OCI-LY7 (cell line): ENCODE measurements around the gene GSG1L2.

Source experiments
- CTCF ChIP-seq: fragments of 200-600 bp; sonication (generic); conservative IDR thresholded peaks from 2 replicates; pipeline ENCODE4 v1.5.1; 2014; ENCODE audit warnings: mild to moderate bottlenecking, antibody characterized with exemption, low read length, moderate library complexity, mixed read lengths
- EZH2phosphoT487 ChIP-seq: fragments of 200-600 bp; sonication (generic); IDR thresholded peaks from 2 replicates; pipeline ENCODE4 v1.6.1; 2018; ENCODE audit warnings: low read depth, borderline replicate concordance, mild to moderate bottlenecking, mixed run types, antibody characterized with exemption, low read length, moderate library complexity, mixed read lengths

DNA sequence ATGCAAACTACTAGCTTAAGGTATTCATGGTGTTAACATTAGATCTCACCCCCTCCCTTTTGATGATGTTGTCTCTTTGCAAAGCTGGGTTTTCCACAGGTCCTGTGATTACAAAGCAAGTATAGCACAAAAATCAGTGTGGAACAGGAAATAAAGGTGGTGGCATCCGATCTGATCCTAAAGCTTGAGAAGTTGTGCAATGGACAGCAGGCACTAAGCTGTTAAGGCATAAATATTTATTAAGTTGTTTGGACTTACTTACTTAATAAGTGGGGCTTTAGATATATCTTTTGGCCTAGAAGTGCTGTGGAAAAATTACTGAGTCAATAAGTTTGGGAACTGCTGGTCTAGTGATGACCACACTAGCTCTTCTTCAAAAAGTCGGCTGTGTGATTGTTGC, 8.8 kb upstream of the GSG1L2 start:
- TF ChIP-seq CTCF (no peak), EZH2phosphoT487 (no peak)
